ENCODE measurements around the gene OR8K3.

The OR8K3 gene

DNA sequence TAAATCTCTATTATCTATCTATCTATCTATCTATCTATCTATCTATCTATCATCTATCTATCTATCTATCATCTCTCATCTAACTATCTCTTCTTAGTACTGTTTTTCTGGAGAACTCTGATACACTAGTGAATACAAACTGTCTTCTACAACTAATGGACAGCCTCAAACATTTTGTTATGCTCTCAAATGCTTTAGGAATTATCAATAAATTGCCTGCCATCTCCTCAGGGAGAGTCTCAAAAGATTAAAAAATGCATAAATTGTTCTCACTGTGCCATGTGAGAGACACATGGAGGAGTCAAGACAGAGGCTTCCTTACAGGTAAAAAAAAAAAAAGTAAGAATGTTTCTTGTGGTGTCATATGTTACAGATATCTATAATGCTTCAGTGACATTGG lies at the start of gene OR8K3:
OR8K3 (plus strand) TSS at position 301 of the 400 bp plus-strand sequence. CDS start 3,163 bp downstream, outside the sequence.
- DNase-seq = no peak

GRCh38 chr11:56271092-56271491 lies 43.9 kb upstream of the OR8K3 start:
- DNase-seq = no peak

DNA sequence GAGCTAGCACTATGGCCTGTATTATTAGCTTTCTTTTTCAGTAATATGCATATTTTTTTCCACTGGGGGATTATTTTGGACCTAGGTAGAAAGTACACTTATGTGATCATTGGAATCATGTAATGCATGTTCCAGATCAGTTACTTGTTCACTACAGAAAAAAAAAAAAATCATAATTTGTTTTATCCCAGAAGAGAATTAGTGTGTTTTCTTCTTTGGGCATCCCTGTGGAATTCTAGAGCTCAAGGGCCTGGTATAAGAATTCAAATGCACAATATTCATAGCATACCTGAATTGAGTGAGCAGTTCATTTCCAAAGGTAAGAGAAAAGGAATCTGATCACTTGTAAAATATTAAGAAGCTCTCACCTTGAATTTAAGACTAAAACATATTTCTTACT lies 41.1 kb upstream of the OR8K3 start, which contains the start of gene OR5T1:
OR5T1 (plus strand) TSS at position 301 of the 400 bp plus-strand sequence. CDS start 1,485 bp downstream, outside the sequence.
- no peak for DNase-seq

GRCh38 chr11:56292154-56292553 lies 22.8 kb upstream of the OR8K3 start, which contains the start of gene OR8H1:
Gene OR8H1, minus strand, starts transcription at chr11:56292254. Its CDS starts 1,192 bp downstream, at chr11:56291062.
- no peak for DNase-seq

DNA sequence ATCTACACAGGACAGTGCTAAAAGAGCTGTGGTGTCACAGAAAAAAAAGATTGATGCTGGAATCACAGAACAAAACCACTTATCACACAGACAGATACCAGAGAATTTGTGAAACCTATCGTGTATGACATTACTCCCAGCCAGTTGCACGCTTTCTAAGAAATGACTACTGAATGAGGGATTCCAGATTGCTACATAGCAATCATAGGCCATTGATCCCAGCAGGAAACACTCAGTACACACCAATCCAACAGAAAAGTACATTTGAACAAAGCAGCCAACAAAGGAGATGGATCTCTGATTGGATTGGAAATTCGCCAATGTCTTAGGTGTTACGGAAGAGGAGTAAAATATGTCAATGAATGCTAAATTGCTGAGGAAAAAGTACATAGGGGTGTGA lies 18.0 kb upstream of the OR8K3 start:
- no peak for DNase-seq

DNA sequence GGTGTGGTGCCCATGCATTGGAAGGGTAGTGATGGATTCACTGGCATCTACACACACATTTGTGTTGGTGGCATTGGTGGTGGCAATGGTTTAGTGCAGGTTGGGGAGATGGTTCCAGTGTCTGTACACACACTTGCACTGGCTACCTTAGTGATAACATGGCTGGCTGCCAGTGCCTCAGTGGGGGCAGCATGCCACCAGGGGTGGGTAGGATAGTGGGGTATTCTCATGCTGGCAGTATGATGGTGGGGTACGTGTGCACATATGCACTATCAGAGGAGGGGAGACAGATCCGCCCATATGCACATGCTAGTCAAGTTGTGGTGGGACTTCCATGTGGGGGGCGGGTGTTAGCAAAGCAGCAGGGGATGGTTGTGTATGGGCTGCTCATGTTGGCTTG lies 7.1 kb upstream of the OR8K3 start:
- no peak for DNase-seq

DNA sequence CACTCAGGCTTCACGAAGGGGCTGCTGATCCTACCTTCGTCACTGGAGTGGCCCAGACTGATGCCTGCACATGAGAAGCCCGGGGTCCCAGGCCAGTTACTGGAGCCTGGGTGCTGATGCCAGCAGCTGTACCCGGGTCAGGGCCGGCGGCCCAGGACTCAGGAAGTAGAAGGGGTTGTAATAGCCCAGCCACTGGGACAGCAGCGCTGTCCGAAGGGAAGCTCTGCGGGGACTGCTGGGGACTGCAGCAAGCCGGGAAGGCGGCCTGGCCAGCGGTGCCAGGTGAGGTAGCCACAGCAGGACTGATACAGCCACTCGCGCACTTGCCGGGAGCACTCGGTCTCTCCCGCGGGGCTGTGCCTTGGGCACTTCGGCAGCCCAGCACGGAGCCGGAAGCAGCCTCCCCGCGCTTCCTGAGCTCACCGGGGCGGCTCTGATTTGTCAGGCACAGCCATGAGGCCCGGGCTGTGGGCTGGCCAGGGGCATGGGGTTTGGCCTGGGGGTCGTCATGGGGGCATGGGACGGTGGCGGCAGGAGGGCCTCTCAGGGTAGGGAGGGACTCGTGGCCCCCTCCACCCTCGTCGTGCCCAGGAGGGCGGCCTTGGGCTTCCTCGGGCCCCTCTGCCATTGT lies 17.0 kb downstream of the OR8K3 start:
- DNase-seq = no peak

DNA sequence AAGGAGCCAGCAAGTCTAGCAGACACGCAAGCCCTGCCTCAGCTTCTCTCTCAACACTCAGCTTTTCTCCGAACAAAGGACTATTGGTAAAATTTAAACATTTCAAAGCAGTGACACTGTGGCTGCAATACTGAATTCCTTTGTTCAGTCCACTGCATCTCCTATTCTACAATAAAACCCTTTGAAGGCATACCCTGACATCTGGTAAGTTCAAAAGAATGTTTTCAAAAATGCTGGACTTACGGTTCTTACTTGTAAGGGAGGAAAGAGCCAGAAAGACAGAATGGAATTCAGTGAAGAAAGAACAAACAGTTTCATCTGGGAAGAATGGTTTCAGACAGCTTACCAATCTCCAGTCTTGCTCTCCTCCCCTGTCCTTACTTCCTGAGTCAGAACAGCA lies 18.2 kb downstream of the OR8K3 start:
- DNase-seq = no peak

- no peak for DNase-seq
Observed at GRCh38 chr11:56340289-56340688, 25.3 kb downstream of the OR8K3 start.

DNA sequence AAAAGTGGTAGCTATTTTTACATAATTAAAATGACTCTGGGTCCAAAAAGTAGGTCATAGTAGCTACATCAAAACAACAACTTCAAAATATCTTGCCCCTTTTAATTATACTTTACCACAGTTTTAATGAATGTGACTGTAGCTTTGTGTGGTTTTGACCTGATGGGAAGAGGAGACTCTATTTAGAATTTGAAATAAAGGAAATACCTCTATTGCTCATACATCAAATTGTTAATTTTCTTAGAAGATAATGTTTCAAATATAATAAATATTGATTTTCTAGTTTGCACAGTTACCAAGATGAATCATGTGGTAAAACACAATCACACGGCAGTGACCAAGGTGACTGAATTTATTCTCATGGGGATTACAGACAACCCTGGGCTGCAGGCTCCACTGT lies 30.8 kb downstream of the OR8K3 start, which contains the start of gene OR8K1:
OR8K1 (plus strand) TSS at position 301 of the 400 bp plus-strand sequence; CDS start at position 301, 0 bp downstream.
- DNase-seq = no peak

DNA sequence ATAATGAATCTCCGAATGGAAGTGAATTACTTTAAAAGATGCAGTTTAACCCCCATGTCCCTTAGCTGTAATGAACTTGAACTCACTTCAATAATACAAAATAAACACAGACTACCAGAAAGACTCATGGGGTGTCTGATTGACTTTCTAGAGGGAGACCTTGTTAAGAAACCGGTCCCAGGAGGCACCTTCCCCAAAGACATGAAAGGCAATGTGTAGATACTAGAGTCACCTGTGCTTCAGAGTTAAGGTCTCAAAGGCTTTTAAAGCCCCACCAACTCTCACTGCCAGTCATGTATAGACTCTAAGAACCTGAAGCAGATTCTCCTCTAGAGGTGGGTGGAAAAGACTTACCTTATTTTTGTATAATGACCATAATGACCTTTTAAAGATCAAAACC lies 39.0 kb downstream of the OR8K3 start, which contains the start of gene OR8J1:
OR8J1 (plus strand) TSS at position 301 of the 400 bp plus-strand sequence. CDS start 5,956 bp downstream, outside the sequence.
- DNase-seq = no peak

Measured in AML-193 (cell line).